Measurements from ENCODE around the gene ZNF526. TPM values are rescaled to one million over a fixed set of nuclear protein-coding genes. Genes with fewer than 3 reads are reported as not detected.

ZNF526 gene
- total RNA-seq, 1 experiment from 2014 or later: 5.1 TPM

GRCh38 chr19:42199440-42200115, 20.5 kb upstream of the ZNF526 start:
- ATAC-seq: no peak
- Histone ChIP-seq H3K9me2 (replicated peaks; ENCODE audit: low read length) (no peaks in the 10 kb centered on the region), H4K20me1 (ENCODE audit: low read length) (no peaks in the 10 kb centered on the region), H3K27ac (ENCODE audit: low read length) (no peak overlapping the region), H3K4me2 (ENCODE audit: low read length) (no peak overlapping the region), H3K27me3 (ENCODE audit: low read length) (no peaks in the 10 kb centered on the region), H3K9ac (ENCODE audit: low read length) (no peak overlapping the region), H3K36me3 (ENCODE audit: low read depth, low read length) (peaks cover 5% of the 10 kb centered on the region; the same call in 1 of the 2 replicates), H3K9me3 (ENCODE audit: low read length) (no peaks in the 10 kb centered on the region), H2AFZ (ENCODE audit: low read length) (no peak overlapping the region), H3K4me1 (ENCODE audit: insufficient read depth, low read length) (no peaks in the 10 kb centered on the region), H3F3A (ENCODE audit: low read length, unreplicated experiment) (no peaks in the 10 kb centered on the region), H3K4me3 (ENCODE audit: low read length) (no peak overlapping the region), H3K79me2 (ENCODE audit: low read length) (peaks cover 31% of the 10 kb centered on the region; the same call in 1 of the 2 replicates)
- intact Hi-C loops (cut with micrococcal nuclease): no loop called here
- CTCF ChIA-PET: no interaction called here
- no peak for DNase-seq
- no TSS peak for BruUV-seq (replicated peaks)
- TF ChIP-seq EZH2 (IDR thresholded peaks at IDR 0.05; ENCODE audit: low read length, unreplicated experiment): no peak
- no peak for TF ChIP-seq EZH2phosphoT487 (IDR thresholded peaks at IDR 0.05; ENCODE audit: borderline replicate concordance, low read length)
- TF ChIP-seq CTCF (conservative IDR thresholded peaks at IDR 0.05; ENCODE audit: low read depth, low read length): no peak
- POLR2A ChIA-PET (ENCODE audit: unreplicated experiment): no interaction called here

- no peak for ATAC-seq
Measured at GRCh38 chr19:42200116-42200715, 19.9 kb upstream of the ZNF526 start.

More at GRCh38 chr19:42200116-42200715, 19.9 kb upstream of the ZNF526 start:
- TF ChIP-seq CTCF (conservative IDR thresholded peaks at IDR 0.05; ENCODE audit: low read depth, low read length) (no peak), EZH2 (IDR thresholded peaks at IDR 0.05; ENCODE audit: low read length, unreplicated experiment) (no peak), EZH2phosphoT487 (IDR thresholded peaks at IDR 0.05; ENCODE audit: borderline replicate concordance, low read length) (no peak)
- H3K79me2 ChIP-seq (ENCODE audit: low read length): peaks cover 37% of the 10 kb centered on the region
- no peak overlapping the region for H3K9ac ChIP-seq (ENCODE audit: low read length)
- CTCF ChIA-PET: no interaction called here
- H3K27me3 ChIP-seq (ENCODE audit: low read length): no peaks in the 10 kb centered on the region
- no peak overlapping the region for H3K27ac ChIP-seq (ENCODE audit: low read length)
- no peaks in the 10 kb centered on the region for H3K4me1 ChIP-seq (ENCODE audit: insufficient read depth, low read length)
- H2AFZ ChIP-seq (ENCODE audit: low read length): no peak overlapping the region
- H3K9me2 ChIP-seq (replicated peaks; ENCODE audit: low read length): no peaks in the 10 kb centered on the region
- POLR2A ChIA-PET (ENCODE audit: unreplicated experiment): no interaction called here
- BruUV-seq (replicated peaks): no TSS peak
- H3K4me2 ChIP-seq (ENCODE audit: low read length): no peak overlapping the region
- H4K20me1 ChIP-seq (ENCODE audit: low read length): no peaks in the 10 kb centered on the region
- intact Hi-C loops (cut with micrococcal nuclease): no loop called here
- H3F3A ChIP-seq (ENCODE audit: low read length, unreplicated experiment): no peaks in the 10 kb centered on the region
- no peaks in the 10 kb centered on the region for H3K9me3 ChIP-seq (ENCODE audit: low read length)
- peaks cover 5% of the 10 kb centered on the region; the same call in 1 of the 2 replicates for H3K36me3 ChIP-seq (ENCODE audit: low read depth, low read length)
- H3K4me3 ChIP-seq (ENCODE audit: low read length): no peak overlapping the region
- no peak for DNase-seq
